Brain microvascular endothelial cell (primary cell): Measurements from ENCODE around the gene GRK1.

Experiments used
- DNase-seq: peaks from one replicate; pipeline ENCODE4 v3.0.0-alpha.2; 2020
- H3K27ac ChIP-seq: fragments of 250-450 bp; sonication (Bioruptor Pico); 2 replicates; pipeline ENCODE4 v1.5.1; 2020; ENCODE audit warnings: mild to moderate bottlenecking, moderate library complexity
- H3K27me3 ChIP-seq: fragments of 250-450 bp; sonication (Bioruptor Pico); replicated peaks from 2 replicates; pipeline ENCODE4 v1.5.1; 2020; ENCODE audit warnings: mild to moderate bottlenecking
- H3K36me3 ChIP-seq: fragments of 250-450 bp; sonication (Bioruptor Pico); replicated peaks from 2 replicates; pipeline ENCODE4 v1.5.1; 2020; ENCODE audit warnings: mild to moderate bottlenecking
- H3K4me3 ChIP-seq: 2 replicates; pipeline ENCODE4 v1.5.1; 2011; ENCODE audit warnings: low read depth, mild to moderate bottlenecking, control low read depth, low read length, moderate library complexity
- CTCF ChIP-seq: IDR thresholded peaks from 2 replicates; pipeline ENCODE4 v1.5.1; 2011; ENCODE audit warnings: low read depth, mild to moderate bottlenecking, moderate library complexity, low read length, control low read depth, inconsistent platforms; ENCODE audit errors: missing control alignments
- in situ Hi-C: cut with HindIII; loops from 2 replicates; pipeline ENCODE4 v1.10.0; 2017; ENCODE audit warnings: low sequenced_read_pairs, low pct_ligation_motif_present

The GRK1 gene

GRCh38 chr13:113770441-113770840, 103.4 kb downstream of the GRK1 start:
- Histone ChIP-seq H3K27ac (no peak overlapping the region), H3K4me3 (no peak overlapping the region), H3K36me3 (no peaks in the 10 kb centered on the region), H3K27me3 (no peaks in the 10 kb centered on the region)
- no peak for DNase-seq
- no peak for TF ChIP-seq CTCF
- in situ Hi-C loops, result no loop called here

GRCh38 chr13:113770937-113771336, 103.9 kb downstream of the GRK1 start:
- no peaks in the 10 kb centered on the region for H3K27me3 ChIP-seq
- no peak for DNase-seq
- in situ Hi-C loops, result no loop called here
- H3K36me3 ChIP-seq, result no peaks in the 10 kb centered on the region
- no peak overlapping the region for H3K27ac ChIP-seq
- H3K4me3 ChIP-seq, result no peak overlapping the region
- no peak for TF ChIP-seq CTCF

GRCh38 chr13:113771709-113772331, 104.8 kb downstream of the GRK1 start:
- Histone ChIP-seq H3K27ac (no peak overlapping the region), H3K27me3 (no peaks in the 10 kb centered on the region), H3K36me3 (no peaks in the 10 kb centered on the region), H3K4me3 (no peak overlapping the region)
- DNase-seq, result no peak
- in situ Hi-C loops, result no loop called here
- no peak for TF ChIP-seq CTCF

GRCh38 chr13:113774177-113775107, 107.4 kb downstream of the GRK1 start:
- no peak for TF ChIP-seq CTCF
- Histone ChIP-seq H3K4me3 (no peak overlapping the region), H3K27ac (no peak overlapping the region), H3K27me3 (peaks cover 3% of the 10 kb centered on the region), H3K36me3 (no peaks in the 10 kb centered on the region)
- DNase-seq, result no peak
- in situ Hi-C loops, result no loop called here

- no peaks in the 10 kb centered on the region for H3K36me3 ChIP-seq
- H3K27me3 ChIP-seq, result peaks cover 3% of the 10 kb centered on the region
- in situ Hi-C loops, result no loop called here
- no peak overlapping the region for H3K27ac ChIP-seq
- DNase-seq, result no peak
- H3K4me3 ChIP-seq, result no peak overlapping the region
- TF ChIP-seq CTCF, result no peak
Measured at GRCh38 chr13:113775451-113776145, 108.6 kb downstream of the GRK1 start.
